Endothelial cell of umbilical vein (primary cell): Measurements from ENCODE around the gene CACNA2D2. TPM values are rescaled to one million over a fixed set of nuclear protein-coding genes. Genes with fewer than 3 reads are reported as not detected.

ENCODE experiments used
- BruUV-seq: library from RNA; stranded (reverse); fragments of 400-500 nt; replicated peaks from 2 replicates; lab custom pipeline; 2021; lab: Mats Ljungman, UMichigan
- CTCF ChIA-PET: fragments of 300-600, 350-600 bp; sonication (Branson Sonifier 250); formaldehyde crosslinking; loops from one replicate; lab custom pipeline; 2021; ENCODE audit warnings: antibody characterized with exemption, inconsistent platforms; lab: Charles Lee
- POLR2A ChIA-PET: fragments of 300-600, 350-600 bp; sonication (Branson Sonifier 250); formaldehyde crosslinking; loops from one replicate; lab custom pipeline; 2021; ENCODE audit warnings: antibody characterized with exemption, inconsistent platforms; lab: Charles Lee
- DNase-seq: peaks from one replicate; pipeline ENCODE4 v3.0.0-alpha.2; 2011; ENCODE audit warnings: low read depth, low spot score
- FAIRE-seq: peaks from 2 replicates; lab custom pipeline; 2011; peaks lifted over from hg19 to GRCh38; lab: Jason Lieb, UNC
- H2AFZ ChIP-seq: 2 replicates; pipeline ENCODE4 v1.6.0; 2012; ENCODE audit warnings: low read depth, low read length, control low read depth, inconsistent platforms
- H3K27ac ChIP-seq: 2 replicates; pipeline ENCODE4 v1.5.1; 2011; ENCODE audit warnings: low read depth, mild to moderate bottlenecking, control low read depth, low read length, moderate library complexity; ENCODE audit not compliant: insufficient read depth
- H3K27me3 ChIP-seq, 2 experiments: 2 replicates each; pipeline versions ENCODE4 v1.6.0 to v1.6.1; 2011; ENCODE audit warnings: low read length in 2 of 2, mixed read lengths in 1 of 2; ENCODE audit not compliant: control insufficient read depth in 2 of 2, insufficient read depth in 2 of 2
- H3K36me3 ChIP-seq, 2 experiments: 2 replicates in 1 of 2; 3 replicates in 1 of 2; pipeline ENCODE4 v1.5.1; 2011; ENCODE audit warnings: low read length in 2 of 2, mild to moderate bottlenecking in 1 of 2, moderate library complexity in 1 of 2; ENCODE audit not compliant: control insufficient read depth in 2 of 2, insufficient read depth in 2 of 2; ENCODE audit errors: extremely low read depth in 1 of 2
- H3K4me1 ChIP-seq: 3 replicates; pipeline ENCODE4 v1.5.1; 2011; ENCODE audit warnings: mild to moderate bottlenecking, low read length; ENCODE audit not compliant: control insufficient read depth, insufficient read depth; ENCODE audit errors: extremely low read depth
- H3K4me2 ChIP-seq: 2 replicates; pipeline ENCODE4 v1.6.1; 2011; ENCODE audit warnings: low read length, control low read depth, mixed read lengths; ENCODE audit not compliant: insufficient read depth
- H3K4me3 ChIP-seq, 3 experiments: fragments of 200-600 bp in 1 of 3; sonication (generic), shearing (Covaris generic) in 1 of 3; replicated peaks in 1 of 3; 2 replicates each; pipeline ENCODE4 v1.5.1; 2011 to 2016; ENCODE audit warnings: control low read depth in 3 of 3, low read length in 3 of 3, mild to moderate bottlenecking in 2 of 3, inconsistent platforms in 1 of 3, low read depth in 1 of 3, moderate library complexity in 1 of 3; ENCODE audit not compliant: insufficient read depth in 1 of 3
- H3K79me2 ChIP-seq: 2 replicates; pipeline ENCODE4 v1.6.0; 2012; ENCODE audit warnings: low read length, inconsistent platforms; ENCODE audit not compliant: control insufficient read depth, insufficient read depth
- H3K9ac ChIP-seq: replicated peaks from 2 replicates; pipeline ENCODE3; 2011; ENCODE audit warnings: low read length, control low read depth; ENCODE audit not compliant: insufficient read depth; ENCODE audit errors: extremely low read depth
- H3K9me1 ChIP-seq: replicated peaks from 3 replicates; pipeline ENCODE4 v1.6.0; 2011; ENCODE audit warnings: mild to moderate bottlenecking, low read length; ENCODE audit not compliant: control insufficient read depth, insufficient read depth; ENCODE audit errors: extremely low read depth
- H3K9me3 ChIP-seq: replicated peaks from 2 replicates; pipeline ENCODE4 v1.5.1; 2012; ENCODE audit warnings: low read length, inconsistent platforms; ENCODE audit not compliant: control insufficient read depth, insufficient read depth
- H4K20me1 ChIP-seq: replicated peaks from 2 replicates; pipeline ENCODE3; 2011; ENCODE audit warnings: mild to moderate bottlenecking, low read length; ENCODE audit not compliant: control insufficient read depth, insufficient read depth; ENCODE audit errors: extremely low read depth
- EZH2 ChIP-seq: IDR thresholded peaks from 2 replicates; pipeline ENCODE4 v1.6.1; 2012; ENCODE audit warnings: borderline replicate concordance, low read depth, mild to moderate bottlenecking, moderate library complexity, low read length, inconsistent platforms; ENCODE audit not compliant: severe bottlenecking
- FOS ChIP-seq: IDR thresholded peaks from 2 replicates; pipeline ENCODE4 v1.6.1; 2011; ENCODE audit warnings: mild to moderate bottlenecking, low read length, moderate library complexity, borderline replicate concordance; ENCODE audit not compliant: insufficient read depth
- GATA2 ChIP-seq: IDR thresholded peaks from 2 replicates; pipeline ENCODE4 v1.7.0; 2011; ENCODE audit warnings: low read depth, mild to moderate bottlenecking, moderate library complexity, mixed read lengths, low read length; ENCODE audit not compliant: insufficient read length, insufficient read depth
- JUN ChIP-seq: IDR thresholded peaks from 2 replicates; pipeline ENCODE4 v1.6.1; 2011; ENCODE audit warnings: borderline replicate concordance, low read depth; ENCODE audit not compliant: insufficient read length, insufficient read depth
- MYC ChIP-seq: IDR thresholded peaks from one replicate; pipeline ENCODE4 v1.6.1; 2011; ENCODE audit warnings: mild to moderate bottlenecking, low read depth, low read length
- POLR2A ChIP-seq: IDR thresholded peaks from 2 replicates; pipeline ENCODE4 v1.6.1; 2012; ENCODE audit warnings: low read depth, mild to moderate bottlenecking, control low read depth, low read length
- POLR2AphosphoS5 ChIP-seq: IDR thresholded peaks from 2 replicates; pipeline ENCODE4 v1.6.1; 2012; ENCODE audit warnings: low read depth, mild to moderate bottlenecking, control low read depth, low read length, moderate library complexity; ENCODE audit not compliant: insufficient read depth
- dilution Hi-C: fragments of 300-500 bp; cut with MboI; formaldehyde crosslinking; loops from one replicate; pipeline ENCODE4 v1.15.0; 2019; ENCODE audit warnings: low sequenced_read_pairs; ENCODE audit not compliant: extremely low pct_ligation_motif_present
- intact Hi-C: fragments of 100-400 bp; cut with micrococcal nuclease; formaldehyde crosslinking; loops from one replicate; pipeline ENCODE4 v1.10.0; 2022
- polyA plus RNA-seq, 4 experiments: library from polyadenylated mRNA; depleted of rRNA in 3 of 4; stranded (reverse) in 3 of 4; unstranded in 1 of 4; fragments of >200 nt; gene quantifications; 2 replicates each; pipeline versions ENCODE4 v1.2.1 to v1.2.3, GENCODE V29; 2011 to 2012; ENCODE audit warnings: missing spikeins in 1 of 4
- total RNA-seq: library from RNA; stranded (reverse); gene quantifications from 2 replicates; pipeline ENCODE4 v1.2.3, GENCODE V29; 2021
- TF ChIP-seq, protein P1 (sequence below), 2 donors: IDR thresholded peaks; 1 replicate in 1 of 2; 2 replicates in 1 of 2; pipeline ENCODE4 v1.5.1; 2011; ENCODE audit warnings: low read length in 2 of 2, mild to moderate bottlenecking in 2 of 2, moderate library complexity in 2 of 2, control low read depth in 1 of 2, inconsistent platforms in 1 of 2, low read depth in 1 of 2; ENCODE audit not compliant: insufficient read depth in 1 of 2; ENCODE audit errors: extremely low read depth in 1 of 2
- TF ChIP-seq, protein P2 (sequence below): IDR thresholded peaks from 2 replicates; pipeline ENCODE4 v1.6.1; 2011; ENCODE audit not compliant: insufficient read depth, insufficient read length

The CACNA2D2 gene
- total and polyA plus RNA-seq, 2 donors (not counting 3 experiments of a cell fraction or from before 2014, with no cell fraction given) = 0.15 TPM; not detected in 1

DNA sequence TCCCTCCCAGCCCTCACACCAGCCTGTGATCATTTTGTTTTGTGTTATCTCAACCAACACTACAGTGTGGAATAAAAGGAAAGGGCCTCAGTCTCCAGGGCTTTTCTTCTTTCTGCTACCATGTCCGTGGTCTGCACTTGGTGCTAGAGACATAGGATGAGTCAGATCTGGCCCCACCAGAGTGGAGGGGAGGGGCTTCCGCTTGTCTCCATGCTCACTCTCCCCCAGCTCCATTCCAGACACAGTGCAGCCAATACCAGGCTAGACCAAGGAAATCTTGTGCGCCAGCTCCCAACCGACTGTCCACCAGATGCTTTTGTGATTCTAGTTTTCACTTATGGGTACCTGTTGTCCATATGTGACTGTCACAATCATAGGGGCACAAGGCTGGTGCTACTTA is 92.2 kb downstream of the CACNA2D2 start:
- H3K27me3 ChIP-seq = peaks cover 0 to 2% of the 10 kb centered on the region in 2 experiments
- H3K4me3 ChIP-seq = no peak overlapping the region
- H3K27ac ChIP-seq = no peak overlapping the region
- H3K79me2 ChIP-seq = no peaks in the 10 kb centered on the region
- intact Hi-C loops (no loop called here), dilution Hi-C loops (no loop called here)
- no peaks in the 10 kb centered on the region for H3K9me3 ChIP-seq
- no peak overlapping the region for H2AFZ ChIP-seq
- FAIRE-seq (no peak), DNase-seq (no peak)
- no peaks in the 10 kb centered on the region for H4K20me1 ChIP-seq
- TF ChIP-seq FOS (no peak), MYC (no peak), GATA2 (no peak), JUN (no peak), POLR2A (no peak), EZH2 (no peak), POLR2AphosphoS5 (no peak)
- TF ChIP-seq, protein P1, sequence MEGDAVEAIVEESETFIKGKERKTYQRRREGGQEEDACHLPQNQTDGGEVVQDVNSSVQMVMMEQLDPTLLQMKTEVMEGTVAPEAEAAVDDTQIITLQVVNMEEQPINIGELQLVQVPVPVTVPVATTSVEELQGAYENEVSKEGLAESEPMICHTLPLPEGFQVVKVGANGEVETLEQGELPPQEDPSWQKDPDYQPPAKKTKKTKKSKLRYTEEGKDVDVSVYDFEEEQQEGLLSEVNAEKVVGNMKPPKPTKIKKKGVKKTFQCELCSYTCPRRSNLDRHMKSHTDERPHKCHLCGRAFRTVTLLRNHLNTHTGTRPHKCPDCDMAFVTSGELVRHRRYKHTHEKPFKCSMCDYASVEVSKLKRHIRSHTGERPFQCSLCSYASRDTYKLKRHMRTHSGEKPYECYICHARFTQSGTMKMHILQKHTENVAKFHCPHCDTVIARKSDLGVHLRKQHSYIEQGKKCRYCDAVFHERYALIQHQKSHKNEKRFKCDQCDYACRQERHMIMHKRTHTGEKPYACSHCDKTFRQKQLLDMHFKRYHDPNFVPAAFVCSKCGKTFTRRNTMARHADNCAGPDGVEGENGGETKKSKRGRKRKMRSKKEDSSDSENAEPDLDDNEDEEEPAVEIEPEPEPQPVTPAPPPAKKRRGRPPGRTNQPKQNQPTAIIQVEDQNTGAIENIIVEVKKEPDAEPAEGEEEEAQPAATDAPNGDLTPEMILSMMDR (IDR thresholded peaks at IDR 0.05; ENCODE audit: extremely low read depth in 1 of 2, insufficient read depth in 1 of 2, low read depth in 1 of 2, low read length in 2 of 2) = no peak
- TF ChIP-seq, protein P2, sequence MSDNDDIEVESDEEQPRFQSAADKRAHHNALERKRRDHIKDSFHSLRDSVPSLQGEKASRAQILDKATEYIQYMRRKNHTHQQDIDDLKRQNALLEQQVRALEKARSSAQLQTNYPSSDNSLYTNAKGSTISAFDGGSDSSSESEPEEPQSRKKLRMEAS = no peak
- POLR2A ChIA-PET = no interaction called here
- no peak overlapping the region for H3K4me2 ChIP-seq
- no TSS peak for BruUV-seq
- H3K9me1 ChIP-seq = no peaks in the 10 kb centered on the region
- H3K36me3 ChIP-seq = no peaks in the 10 kb centered on the region
- no peaks in the 10 kb centered on the region for H3K4me1 ChIP-seq
- H3K9ac ChIP-seq = no peak overlapping the region
- CTCF ChIA-PET = interaction anchor here (1.1 to 1.5 kb wide), 3 partner anchors 11 to 140 kb away, joined by 3 to 4 read pairs (median 4); no protein-coding TSS in a partner anchor
